Measurements from ENCODE around the gene TRIM56. TPM values are rescaled to one million over a fixed set of nuclear protein-coding genes. Genes with fewer than 3 reads are reported as not detected.
"Not testable (repeated sequence)": the region's sequence is repeated elsewhere in the genome, so short reads cannot be mapped to it uniquely, and the experiment has no call there.

The TRIM56 gene
- total RNA-seq, 1 donor from 2014 or later, result 9.4 TPM

DNA sequence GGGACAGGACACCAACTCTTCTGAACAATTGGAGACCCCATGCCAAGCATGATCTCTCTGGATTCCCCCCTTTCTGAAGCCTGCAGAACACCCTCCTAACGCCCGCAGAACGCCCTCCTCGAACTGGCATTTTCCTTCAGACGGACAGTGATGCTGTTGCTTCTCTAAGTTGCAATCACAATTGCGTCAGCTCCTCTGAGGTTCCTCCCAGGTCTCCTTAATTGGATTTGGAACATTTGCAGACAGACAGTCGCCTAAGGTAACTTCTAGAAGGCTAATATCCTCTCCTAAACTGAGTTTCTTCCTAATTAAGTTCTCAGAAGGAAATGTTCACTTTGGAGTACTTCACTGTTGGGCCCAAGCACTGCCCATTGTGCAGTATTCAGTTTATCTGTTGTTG lies 21.1 kb downstream of the TRIM56 start:
- H3K4me3 ChIP-seq (ENCODE audit: low read depth, low read length), result no peak overlapping the region
- no peak for DNase-seq (ENCODE audit: low read depth)
- TF ChIP-seq, protein P1, sequence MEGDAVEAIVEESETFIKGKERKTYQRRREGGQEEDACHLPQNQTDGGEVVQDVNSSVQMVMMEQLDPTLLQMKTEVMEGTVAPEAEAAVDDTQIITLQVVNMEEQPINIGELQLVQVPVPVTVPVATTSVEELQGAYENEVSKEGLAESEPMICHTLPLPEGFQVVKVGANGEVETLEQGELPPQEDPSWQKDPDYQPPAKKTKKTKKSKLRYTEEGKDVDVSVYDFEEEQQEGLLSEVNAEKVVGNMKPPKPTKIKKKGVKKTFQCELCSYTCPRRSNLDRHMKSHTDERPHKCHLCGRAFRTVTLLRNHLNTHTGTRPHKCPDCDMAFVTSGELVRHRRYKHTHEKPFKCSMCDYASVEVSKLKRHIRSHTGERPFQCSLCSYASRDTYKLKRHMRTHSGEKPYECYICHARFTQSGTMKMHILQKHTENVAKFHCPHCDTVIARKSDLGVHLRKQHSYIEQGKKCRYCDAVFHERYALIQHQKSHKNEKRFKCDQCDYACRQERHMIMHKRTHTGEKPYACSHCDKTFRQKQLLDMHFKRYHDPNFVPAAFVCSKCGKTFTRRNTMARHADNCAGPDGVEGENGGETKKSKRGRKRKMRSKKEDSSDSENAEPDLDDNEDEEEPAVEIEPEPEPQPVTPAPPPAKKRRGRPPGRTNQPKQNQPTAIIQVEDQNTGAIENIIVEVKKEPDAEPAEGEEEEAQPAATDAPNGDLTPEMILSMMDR (conservative IDR thresholded peaks at IDR 0.05; ENCODE audit: low read depth, low read length), result no peak

DNA sequence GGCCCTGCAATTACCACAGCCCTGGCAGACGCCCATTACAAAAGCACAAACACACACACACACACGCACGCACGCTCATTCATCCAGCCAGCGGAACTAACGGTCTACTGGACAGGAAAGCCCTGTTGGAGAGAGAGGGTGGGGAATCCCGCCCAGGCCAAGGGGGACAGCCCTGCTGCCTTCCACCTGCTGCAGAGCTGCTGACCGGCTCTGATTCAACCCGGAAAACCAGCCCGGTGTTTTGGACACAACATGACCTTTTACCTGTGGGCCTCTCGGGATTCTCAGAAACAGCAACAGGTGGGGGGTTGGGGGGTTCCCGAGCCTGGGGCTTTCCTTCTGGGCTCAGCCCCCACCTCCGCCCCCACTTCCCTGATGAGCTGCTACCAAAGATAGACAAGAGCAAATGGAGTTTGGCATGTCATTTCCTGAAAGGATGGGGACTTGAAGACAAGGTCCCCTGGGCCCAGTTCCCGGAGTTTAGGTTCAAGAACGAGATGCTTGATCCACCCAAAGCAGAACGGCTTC lies 23.1 kb downstream of the TRIM56 start:
- no peak overlapping the region for H3K4me3 ChIP-seq (ENCODE audit: low read depth, low read length)
- peak; percentile 83 for DNase-seq (ENCODE audit: low read depth)
- TF ChIP-seq, protein P1 (conservative IDR thresholded peaks at IDR 0.05; ENCODE audit: low read depth, low read length), result no peak

DNA sequence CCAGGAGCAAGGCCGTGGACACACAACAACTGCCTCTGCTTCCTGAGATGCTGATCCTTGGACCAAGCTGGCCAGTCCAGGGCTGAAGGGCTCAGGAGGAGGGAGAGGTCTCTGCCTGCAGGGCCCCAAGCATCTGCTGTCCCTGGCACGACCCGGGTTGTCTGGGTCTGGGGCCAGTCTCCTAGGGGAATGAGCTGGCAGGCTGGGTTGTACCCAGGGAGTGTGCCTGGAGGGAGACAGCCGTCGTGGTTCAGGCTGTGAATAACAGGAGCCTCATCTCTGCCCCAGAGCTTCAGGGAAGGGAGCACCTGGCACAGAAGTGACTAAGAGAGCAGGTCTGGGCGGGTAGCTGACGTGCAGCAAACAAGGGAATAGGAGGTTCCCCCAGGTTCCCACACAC lies 23.7 kb downstream of the TRIM56 start:
- H3K4me3 ChIP-seq (ENCODE audit: low read depth, low read length), result no peak overlapping the region
- DNase-seq (ENCODE audit: low read depth), result no peak
- TF ChIP-seq, protein P1 (conservative IDR thresholded peaks at IDR 0.05; ENCODE audit: low read depth, low read length), result no peak

DNA sequence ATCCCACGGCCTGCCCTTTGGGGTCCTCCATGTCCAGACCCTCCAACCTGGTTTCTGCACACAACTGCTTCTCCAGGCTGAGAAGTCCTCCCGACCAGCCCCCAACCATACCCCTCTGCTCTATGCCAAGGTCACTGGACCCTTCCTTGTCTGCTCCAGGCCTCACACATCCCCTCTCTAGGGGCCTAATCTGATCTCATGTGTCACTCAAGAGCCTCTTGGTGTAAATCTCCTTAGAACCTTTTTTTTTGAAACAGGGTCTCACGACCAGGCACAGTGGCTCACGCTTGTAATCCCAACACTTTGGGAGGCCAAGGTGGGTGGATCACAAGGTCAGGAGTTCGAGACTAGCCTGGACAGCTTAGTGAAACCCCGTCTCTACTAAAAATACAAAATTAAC lies 24.1 kb downstream of the TRIM56 start:
- no peak overlapping the region for H3K4me3 ChIP-seq (ENCODE audit: low read depth, low read length)
- DNase-seq (ENCODE audit: low read depth), result no peak
- TF ChIP-seq, protein P1 (conservative IDR thresholded peaks at IDR 0.05; ENCODE audit: low read depth, low read length), result no peak

DNA sequence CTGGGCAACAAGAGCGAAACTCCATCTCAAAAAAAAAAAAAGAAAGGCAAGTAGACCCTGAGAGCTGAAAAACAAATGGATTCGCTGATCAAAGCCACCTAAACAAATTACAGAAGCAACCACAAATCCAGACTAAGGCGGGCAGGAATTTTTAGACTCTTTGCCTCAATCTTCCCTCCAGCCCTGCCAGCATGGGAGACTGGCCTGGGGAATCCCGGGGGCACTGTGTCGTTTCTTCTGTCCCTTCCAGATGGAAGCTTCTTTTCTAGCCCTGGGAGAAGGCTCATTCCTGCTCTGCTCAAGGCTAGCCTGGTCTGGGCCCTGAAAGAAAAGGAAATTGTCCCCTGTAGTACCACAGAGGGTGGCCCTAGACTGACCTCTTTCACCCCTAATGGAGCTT lies 26.0 kb downstream of the TRIM56 start:
- TF ChIP-seq, protein P1 (conservative IDR thresholded peaks at IDR 0.05; ENCODE audit: low read depth, low read length), result no peak
- H3K4me3 ChIP-seq (ENCODE audit: low read depth, low read length), result no peak overlapping the region
- DNase-seq (ENCODE audit: low read depth), result no peak

DNA sequence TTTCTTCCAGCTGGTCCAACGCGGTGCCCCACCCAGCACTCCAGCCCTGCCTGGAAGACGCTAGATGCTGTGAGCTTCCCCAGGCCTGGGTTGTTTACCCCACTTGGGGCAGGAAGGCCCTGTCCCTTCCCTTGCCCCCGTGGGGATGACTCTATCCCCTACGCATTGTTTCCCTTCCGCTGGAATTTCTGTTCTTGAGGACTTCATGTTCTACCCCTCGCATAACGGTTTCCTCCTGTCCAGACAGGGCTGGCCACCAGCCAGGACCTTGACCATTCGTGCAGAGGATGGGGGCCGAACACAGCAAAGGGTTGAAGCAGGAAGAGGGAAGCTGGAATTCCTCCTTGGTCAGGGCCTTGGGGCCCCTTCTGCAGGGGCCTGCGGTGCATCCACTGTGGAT lies 27.0 kb downstream of the TRIM56 start:
- TF ChIP-seq, protein P1 (conservative IDR thresholded peaks at IDR 0.05; ENCODE audit: low read depth, low read length), result no peak
- DNase-seq (ENCODE audit: low read depth), result peak; percentile 67
- H3K4me3 ChIP-seq (ENCODE audit: low read depth, low read length), result no peak overlapping the region

DNA sequence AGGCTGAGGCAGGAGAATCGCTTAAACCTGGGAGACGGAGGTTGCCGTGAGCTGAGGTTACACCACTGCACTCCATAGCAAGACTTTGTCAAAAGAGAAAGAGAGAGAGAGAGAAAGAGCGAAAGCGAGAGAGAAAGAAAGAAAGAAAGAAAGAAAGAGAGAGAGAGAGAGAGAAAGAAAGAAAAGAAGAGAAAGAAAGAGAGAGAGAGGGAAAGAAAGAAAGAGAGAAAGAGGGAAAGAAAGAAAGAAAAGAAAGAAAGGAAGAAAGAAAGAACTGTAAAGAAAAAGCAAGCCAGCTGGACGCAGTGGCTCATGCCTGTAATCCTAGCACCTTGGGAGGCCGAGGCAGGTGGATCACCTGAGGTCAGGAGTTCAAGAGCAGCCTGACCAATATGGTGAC lies 27.9 kb downstream of the TRIM56 start:
- DNase-seq (ENCODE audit: low read depth); H3K4me3 ChIP-seq (ENCODE audit: low read depth, low read length): not testable (repeated sequence)

Data from epithelial cell of proximal tubule (primary cell).